HG03064 (cell line): ENCODE measurements around the gene CXCL1.
"Not testable (repeated sequence)": the region's sequence is repeated elsewhere in the genome, so short reads cannot be mapped to it uniquely, and the experiment has no call there.

ENCODE experiments used
- ATAC-seq: cut with Tn5 transposase; IDR thresholded peaks from one replicate; pipeline ENCODE4 v1.9.1; 2021; ENCODE audit warnings: low read depth; ENCODE audit not compliant: unreplicated experiment

CXCL1 gene

GRCh38 chr4:73872316-73873108, 3.3 kb downstream of the CXCL1 start:
- ATAC-seq = no peak

- no peak for ATAC-seq
These were observed 5.2 kb downstream of the CXCL1 start for GRCh38 chr4:73874386-73874785.

- ATAC-seq = no peak
These were observed 6.2 kb downstream of the CXCL1 start for GRCh38 chr4:73875401-73875800.

- no peak for ATAC-seq
These were observed 14.1 kb downstream of the CXCL1 start for GRCh38 chr4:73883306-73883705.

- ATAC-seq = no peak
These were observed 16.5 kb downstream of the CXCL1 start for GRCh38 chr4:73885574-73886267.

GRCh38 chr4:73891326-73891725, 22.1 kb downstream of the CXCL1 start:
- ATAC-seq = no peak

GRCh38 chr4:73891739-73892405, 22.7 kb downstream of the CXCL1 start:
- no peak for ATAC-seq

- no peak for ATAC-seq
These were observed 23.8 kb downstream of the CXCL1 start for GRCh38 chr4:73892966-73893365.

- no peak for ATAC-seq
These were observed 24.8 kb downstream of the CXCL1 start for GRCh38 chr4:73894001-73894400.

- ATAC-seq = no peak
These were observed 26.3 kb downstream of the CXCL1 start for GRCh38 chr4:73895201-73896175.

- no peak for ATAC-seq
These were observed 27.2 kb downstream of the CXCL1 start for GRCh38 chr4:73896416-73896815.

GRCh38 chr4:73897380-73898136, 28.4 kb downstream of the CXCL1 start:
- ATAC-seq = no peak

- ATAC-seq = not testable (repeated sequence)
These were observed 30.1 kb downstream of the CXCL1 start for GRCh38 chr4:73899338-73899737.

GRCh38 chr4:73901031-73901430, 31.8 kb downstream of the CXCL1 start:
- no peak for ATAC-seq

- ATAC-seq = no peak
These were observed 32.9 kb downstream of the CXCL1 start for GRCh38 chr4:73902038-73902637.

- no peak for ATAC-seq
These were observed 33.8 kb downstream of the CXCL1 start for GRCh38 chr4:73902817-73903547.

GRCh38 chr4:73904491-73904890, 35.3 kb downstream of the CXCL1 start:
- no peak for ATAC-seq

- ATAC-seq = no peak
These were observed 39.8 kb downstream of the CXCL1 start for GRCh38 chr4:73908965-73909364.

- ATAC-seq = no peak
These were observed 42.6 kb downstream of the CXCL1 start for GRCh38 chr4:73911746-73912145.
